Measurements from ENCODE around the gene TRIP4. TPM values are rescaled to one million over a fixed set of nuclear protein-coding genes. Genes with fewer than 3 reads are reported as not detected.

TRIP4 gene
- total RNA-seq, 1 donor from 2014 or later, result 14.0 TPM

DNA sequence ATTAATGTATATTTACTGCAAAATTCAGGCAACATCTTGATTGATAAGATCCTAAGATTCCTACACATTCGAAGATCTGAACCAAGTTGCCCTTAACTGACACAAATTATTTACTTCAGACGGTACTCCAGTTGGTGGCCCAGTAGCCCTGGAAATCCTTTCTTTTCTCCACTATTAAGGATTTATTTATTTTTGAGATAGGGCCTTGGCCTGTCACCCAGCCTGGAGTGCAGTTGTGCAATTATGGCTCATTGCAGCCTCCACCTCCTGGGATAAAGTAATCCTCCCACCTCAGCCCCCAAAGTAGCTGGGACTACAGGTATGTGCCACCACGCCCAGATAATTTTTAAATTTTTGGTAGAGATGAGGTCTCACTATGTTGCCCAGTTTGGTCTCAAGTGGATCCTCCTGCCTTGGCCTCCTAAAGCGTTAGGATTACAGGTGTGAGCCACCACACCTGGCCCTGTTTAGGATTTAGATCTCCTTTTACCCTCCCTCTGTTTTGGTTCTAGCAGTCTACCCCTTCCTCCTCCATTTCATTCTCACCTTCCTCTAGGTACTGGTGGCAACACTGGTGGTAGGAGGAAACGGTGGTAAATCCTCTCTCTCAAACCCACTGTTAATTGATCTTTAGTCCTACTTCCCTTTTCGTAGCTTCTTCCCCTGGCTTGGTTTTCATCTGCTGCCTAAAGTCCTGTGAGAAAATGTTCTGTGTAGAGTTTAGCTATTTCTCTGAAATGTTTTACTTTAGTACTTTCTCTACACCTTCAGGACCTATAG lies 60.1 kb downstream of the TRIP4 start:
- DNase-seq, result no peak

DNA sequence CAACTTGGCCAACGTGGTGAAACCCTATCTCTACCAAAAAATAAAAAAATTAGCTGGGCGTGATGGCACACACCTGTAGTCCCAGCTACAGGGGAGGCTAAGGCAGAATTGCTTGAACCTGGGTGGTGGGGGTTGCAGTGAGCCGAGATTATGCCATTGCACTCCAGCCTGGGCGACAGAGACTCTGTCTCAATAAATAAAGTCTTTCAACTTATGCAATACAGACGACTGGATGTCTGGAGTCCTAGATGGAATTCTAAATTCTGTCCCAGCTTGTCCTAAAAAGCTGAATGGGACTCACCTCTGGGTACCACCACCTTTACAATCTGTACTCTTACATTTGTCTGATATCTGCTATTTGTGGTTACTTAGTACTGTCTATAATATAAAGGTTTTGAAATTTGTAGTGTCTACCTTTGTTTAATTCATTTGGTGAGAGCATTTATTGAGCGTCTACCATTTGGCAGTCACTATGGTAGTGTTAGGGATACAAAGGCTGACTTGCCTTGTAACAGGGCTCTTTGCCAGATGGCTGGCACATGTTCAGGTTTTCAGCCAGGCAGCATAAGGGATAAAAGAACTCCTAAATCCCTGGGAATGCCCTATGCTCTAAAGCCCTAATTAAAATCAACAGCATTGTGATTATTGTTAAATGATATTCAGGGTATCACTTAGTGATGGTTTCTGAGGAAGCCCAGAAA lies 65.5 kb downstream of the TRIP4 start:
- no peak for DNase-seq

DNA sequence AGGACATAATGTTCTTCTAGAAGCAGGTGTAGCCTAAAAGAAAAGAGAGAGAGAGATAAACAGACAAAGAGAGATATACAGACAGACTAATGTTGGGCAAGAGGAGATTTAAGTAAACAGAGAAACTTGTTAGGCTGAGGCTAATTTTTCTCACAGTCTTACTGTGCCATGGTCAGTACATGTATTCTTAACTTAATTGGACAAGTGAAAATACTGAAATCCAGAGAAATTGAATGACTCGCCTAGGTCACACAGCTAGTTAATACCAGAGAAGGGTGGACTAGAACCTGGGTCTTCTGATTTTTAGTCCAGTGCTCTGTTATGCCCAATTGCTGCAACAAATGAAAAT lies 66.0 kb downstream of the TRIP4 start:
- DNase-seq, result no peak

- DNase-seq, result no peak
These were observed 66.6 kb downstream of the TRIP4 start for GRCh38 chr15:64454282-64454681.

DNA sequence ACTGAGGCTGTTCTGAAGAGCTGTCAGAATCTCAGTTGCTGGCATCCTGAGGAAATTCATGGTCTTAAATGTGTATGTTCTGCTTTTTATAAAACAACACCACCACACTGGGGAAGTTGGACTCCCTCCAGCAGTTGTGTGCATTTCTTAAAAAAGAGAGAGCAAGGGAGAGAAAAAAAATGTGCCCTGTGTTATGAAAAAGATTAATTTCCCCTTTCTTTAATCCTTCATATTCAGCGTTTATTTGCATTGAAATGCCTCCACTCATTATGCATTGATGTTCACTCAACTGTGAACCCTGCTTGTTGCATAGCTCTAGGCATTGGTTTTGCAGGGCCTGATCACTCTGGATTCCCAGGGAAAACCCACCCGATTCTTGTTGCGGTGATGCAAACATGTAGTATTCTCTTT lies 68.3 kb downstream of the TRIP4 start:
- no peak for DNase-seq

- no peak for DNase-seq
These were observed 69.0 kb downstream of the TRIP4 start for GRCh38 chr15:64456634-64457108.

DNA sequence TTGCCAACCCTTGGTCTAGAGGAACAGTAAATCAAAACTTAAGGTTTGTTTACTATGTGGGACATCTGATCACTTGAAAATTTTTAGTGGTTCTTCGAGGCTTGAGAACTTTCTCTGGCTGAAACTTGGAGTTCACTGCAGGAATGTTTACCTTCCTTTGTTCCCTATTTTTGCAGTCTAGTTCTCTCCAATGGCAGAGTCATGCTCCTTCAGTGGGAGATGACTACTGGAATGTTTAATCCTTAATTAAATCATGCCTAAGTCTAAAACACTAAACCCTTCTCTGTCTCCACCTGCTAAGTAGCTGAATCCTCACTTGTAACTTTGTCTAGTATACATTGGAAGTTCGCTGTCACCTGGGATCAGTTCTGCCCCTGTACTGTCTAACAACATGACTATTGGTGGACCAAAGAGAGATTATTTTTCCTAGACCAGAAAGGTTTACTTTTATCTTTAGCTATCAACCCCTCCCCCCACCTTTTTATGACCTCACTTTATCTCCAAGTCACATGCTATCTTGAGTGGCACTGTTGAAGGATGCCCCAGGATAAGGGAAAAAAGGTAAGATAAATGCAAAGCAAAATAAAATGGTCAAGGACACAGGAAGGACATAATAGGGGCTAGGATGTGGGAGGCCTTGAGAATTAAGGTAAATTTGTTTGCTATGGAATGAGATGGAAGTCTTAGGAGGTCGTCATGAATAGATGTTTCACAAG lies 71.6 kb downstream of the TRIP4 start:
- no peak for DNase-seq

DNA sequence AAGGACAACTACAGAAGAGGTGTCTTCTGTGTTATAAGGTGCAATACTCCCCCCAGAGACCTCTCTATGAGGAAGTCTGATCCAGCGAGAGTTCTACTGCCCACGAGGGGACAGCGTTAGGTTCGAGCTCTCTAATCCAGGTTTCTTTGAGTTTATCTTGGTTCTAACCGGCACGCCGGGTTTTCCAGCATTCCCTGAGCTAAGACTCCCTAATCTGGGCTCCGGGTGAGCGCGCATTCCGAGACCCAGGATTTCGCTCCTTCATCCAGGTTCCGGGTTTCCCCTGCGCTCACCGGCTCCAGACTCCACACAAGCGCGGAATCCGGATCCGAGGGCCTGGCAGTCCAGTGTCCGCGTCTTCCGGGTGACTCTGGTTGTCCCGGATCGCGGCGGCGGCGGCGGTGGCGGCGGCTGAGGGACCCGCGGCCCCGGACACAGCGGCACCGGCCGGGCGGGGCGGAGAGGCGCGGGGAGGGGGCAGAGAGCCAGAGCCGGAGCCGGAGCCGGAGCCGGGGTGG lies 72.6 kb downstream of the TRIP4 start, which contains the start of gene ZNF609:
Gene ZNF609 (plus strand): TSS at position 373 of the 518 bp plus-strand sequence. CDS start 38,842 bp downstream, outside the sequence.
- DNase-seq, result peak; percentile 91

GRCh38 chr15:64460724-64461720 lies 73.4 kb downstream of the TRIP4 start:
- peak; percentile 49 for DNase-seq

- DNase-seq, result no peak
These were observed 74.1 kb downstream of the TRIP4 start for GRCh38 chr15:64461721-64462162.

GRCh38 chr15:64462492-64462891 lies 74.9 kb downstream of the TRIP4 start:
- DNase-seq, result no peak

- DNase-seq, result no peak
These were observed 76.8 kb downstream of the TRIP4 start for GRCh38 chr15:64464276-64465005.

DNA sequence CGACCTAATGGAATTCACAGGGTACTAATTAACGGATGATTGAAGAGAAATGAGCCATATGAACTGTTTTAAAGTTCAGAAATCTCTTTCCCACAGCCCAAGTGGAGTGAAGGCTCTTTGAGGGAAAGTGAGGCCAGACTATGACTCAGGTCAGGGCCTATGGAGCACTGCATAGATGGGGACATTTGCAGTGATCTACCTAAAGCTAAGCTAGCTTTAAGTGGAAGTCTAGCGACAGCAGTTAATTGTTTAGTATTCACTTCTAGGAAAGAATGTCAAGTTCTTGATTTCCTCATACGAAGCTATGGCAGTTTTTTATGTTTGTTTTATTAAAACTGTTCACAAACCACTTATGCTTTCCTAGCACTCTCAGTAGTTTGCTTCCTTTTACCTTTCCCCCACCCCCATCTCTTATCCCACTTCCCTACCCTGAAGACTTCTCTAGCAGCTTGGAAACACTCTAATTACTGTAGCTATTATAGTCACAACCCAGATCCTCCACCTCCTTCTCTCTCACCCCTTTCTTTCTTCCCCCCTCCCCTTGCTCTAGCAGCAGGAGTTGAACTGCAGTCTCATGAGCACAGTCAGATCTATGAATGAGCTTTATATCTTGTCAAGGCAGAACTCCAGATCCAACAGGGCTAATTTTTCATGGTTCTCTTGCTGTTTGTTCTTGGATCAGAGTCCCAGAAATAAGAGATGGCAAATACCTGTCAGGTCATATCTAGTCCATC lies 78.9 kb downstream of the TRIP4 start:
- no peak for DNase-seq

- no peak for DNase-seq
These were observed 84.5 kb downstream of the TRIP4 start for GRCh38 chr15:64472161-64472560.

- DNase-seq, result no peak
These were observed 87.2 kb downstream of the TRIP4 start for GRCh38 chr15:64474846-64475245.

DNA sequence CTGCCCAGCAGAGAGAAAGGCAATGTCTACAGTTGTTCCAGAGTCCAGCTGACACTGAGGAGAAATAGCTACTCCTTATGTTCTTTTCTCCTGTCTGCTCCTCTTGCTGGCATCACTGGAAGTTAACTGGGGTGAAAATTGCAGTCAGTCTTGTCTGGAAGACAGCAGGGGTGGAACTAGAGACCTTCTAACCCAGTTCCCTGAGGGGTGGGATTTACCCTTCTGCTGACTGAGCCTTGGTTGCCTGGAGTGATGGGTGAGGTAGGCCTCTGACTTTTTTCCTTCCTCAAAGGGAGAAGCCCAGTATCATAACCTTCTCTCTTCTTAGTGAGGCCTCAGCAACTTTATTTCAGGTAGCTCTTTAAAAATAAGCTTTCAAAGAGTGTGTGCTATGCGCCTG lies 88.9 kb downstream of the TRIP4 start:
- no peak for DNase-seq

DNA sequence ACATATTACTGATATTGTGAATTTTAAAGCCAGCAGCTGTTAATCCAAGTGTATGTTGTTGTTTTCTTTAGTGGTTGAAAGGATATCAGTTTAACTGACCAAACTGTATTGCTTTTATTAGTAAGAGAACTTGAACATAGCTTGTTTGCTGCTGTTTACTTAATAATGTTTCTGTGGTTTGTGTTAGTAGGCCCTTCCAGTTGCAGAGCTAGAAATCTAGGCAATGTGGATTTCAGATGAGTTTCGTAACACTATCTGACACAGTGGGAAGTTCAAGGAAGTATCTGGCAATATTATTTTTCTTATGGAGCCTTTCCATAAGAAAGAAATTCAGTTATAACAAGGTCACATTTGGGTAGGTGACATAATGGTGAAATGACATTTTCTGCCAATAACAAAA lies 91.2 kb downstream of the TRIP4 start:
- no peak for DNase-seq

GRCh38 chr15:64480891-64481290 lies 93.3 kb downstream of the TRIP4 start:
- DNase-seq, result no peak

DNA sequence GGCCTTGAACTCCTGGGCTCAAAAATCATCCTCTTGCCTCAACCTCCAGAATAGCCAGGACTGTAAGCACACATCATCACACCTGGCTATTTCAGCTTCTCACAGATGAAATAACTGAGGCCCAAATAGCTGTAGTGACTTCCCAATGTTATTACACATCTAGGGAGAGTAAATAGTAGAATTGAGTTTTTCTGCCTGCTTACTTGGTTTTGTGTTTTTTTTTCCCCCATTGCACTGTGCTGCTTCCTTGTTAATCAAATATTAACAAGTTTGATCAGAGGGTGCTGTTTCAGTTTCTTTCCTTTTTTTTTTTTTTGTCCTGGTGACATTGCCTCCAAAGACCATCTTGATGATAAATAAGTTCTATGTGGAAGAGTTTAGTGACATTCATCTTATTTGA lies 96.1 kb downstream of the TRIP4 start:
- no peak for DNase-seq

- DNase-seq, result no peak
These were observed 98.2 kb downstream of the TRIP4 start for GRCh38 chr15:64485796-64486195.
